ENCODE measurements around the gene COX6B2. TPM values are rescaled to one million over a fixed set of nuclear protein-coding genes. Genes with fewer than 3 reads are reported as not detected.

The COX6B2 gene
- total and polyA plus RNA-seq, 2 of the 13 experiments (the other 11 are each of a cell fraction or from before 2014, with no cell fraction given), result 0.21 TPM; not detected in 1

- no peak for TF ChIP-seq FOXP4 (CRISPR knock-in tag; IDR thresholded peaks at IDR 0.05)
- TF ChIP-seq ZBED4 (CRISPR knock-in tag; IDR thresholded peaks at IDR 0.05; ENCODE audit: borderline replicate concordance), result no peak
- TF ChIP-seq ZNF687 (CRISPR knock-in tag; IDR thresholded peaks at IDR 0.05), result peak; percentile 37
- TF ChIP-seq ZSCAN9 (CRISPR knock-in tag; IDR thresholded peaks at IDR 0.05; ENCODE audit: borderline replicate concordance), result no peak
Observed at GRCh38 chr19:55386493-55386971, 32.0 kb upstream of the COX6B2 start (continued).

Data from HepG2 (cell line).